DMS114 treated with DMSO at 0.1 percent for 48 hours (cell line): ENCODE measurements around the gene KCNF1.
"Not testable (repeated sequence)": the region's sequence is repeated elsewhere in the genome, so short reads cannot be mapped to it uniquely, and the experiment has no call there.

Source experiments
- DNase-seq: peaks from one replicate; lab custom pipeline; 2025; ENCODE audit not compliant: unreplicated experiment; lab: John Stamatoyannopoulos, UW

KCNF1 gene

GRCh38 chr2:10935953-10936942, 24.5 kb downstream of the KCNF1 start:
- DNase-seq: no peak

- no peak for DNase-seq
These were observed 27.3 kb downstream of the KCNF1 start for GRCh38 chr2:10939058-10939457.

- no peak for DNase-seq
These were observed 28.9 kb downstream of the KCNF1 start for GRCh38 chr2:10940596-10940995.

DNA sequence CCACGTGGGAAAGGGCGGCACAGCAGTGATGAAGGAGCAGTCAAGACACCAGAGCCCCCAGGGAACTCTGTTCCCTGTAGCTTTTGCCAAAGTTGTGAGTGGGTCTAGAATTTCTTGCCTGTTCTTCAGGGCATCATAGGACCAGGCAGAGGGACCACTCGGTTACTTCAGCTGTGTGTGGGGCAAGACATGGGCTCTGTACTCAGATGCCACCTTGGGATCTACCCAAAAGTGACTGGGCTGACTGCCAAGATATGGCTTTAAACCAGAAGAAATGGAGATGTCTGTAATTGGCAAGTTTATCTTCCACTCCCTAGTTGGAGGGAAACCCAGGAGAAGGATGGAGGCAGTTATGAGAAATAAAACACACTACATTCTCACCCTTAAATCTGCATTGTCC, 29.6 kb downstream of the KCNF1 start:
- no peak for DNase-seq

- no peak for DNase-seq
These were observed 33.1 kb downstream of the KCNF1 start for GRCh38 chr2:10944799-10945198.

GRCh38 chr2:10946394-10946793, 34.7 kb downstream of the KCNF1 start:
- DNase-seq: no peak

DNA sequence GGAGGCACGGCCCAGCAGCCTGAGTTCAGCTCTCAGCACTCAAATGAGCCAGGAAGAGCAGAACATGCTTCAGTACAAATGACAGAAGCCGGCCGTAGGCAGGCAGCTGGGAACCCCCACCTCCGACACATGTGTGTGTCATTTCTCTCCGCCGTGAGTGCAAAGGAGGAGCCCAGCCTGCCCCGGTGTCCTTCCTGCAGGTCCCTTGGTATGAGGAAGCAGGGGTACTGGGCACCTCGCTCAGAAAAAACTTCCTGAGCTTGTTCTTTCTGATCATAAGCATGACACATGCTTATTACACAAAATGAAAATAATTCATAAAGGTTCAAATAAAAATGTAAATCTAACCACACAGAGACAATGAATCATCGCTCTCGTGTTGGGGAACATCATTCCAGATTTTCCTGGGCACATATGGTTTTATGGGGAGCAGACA, 35.3 kb downstream of the KCNF1 start:
- no peak for DNase-seq

- DNase-seq: no peak
These were observed 35.9 kb downstream of the KCNF1 start for GRCh38 chr2:10947446-10948187.

- no peak for DNase-seq
These were observed 36.4 kb downstream of the KCNF1 start for GRCh38 chr2:10948188-10948564.

DNA sequence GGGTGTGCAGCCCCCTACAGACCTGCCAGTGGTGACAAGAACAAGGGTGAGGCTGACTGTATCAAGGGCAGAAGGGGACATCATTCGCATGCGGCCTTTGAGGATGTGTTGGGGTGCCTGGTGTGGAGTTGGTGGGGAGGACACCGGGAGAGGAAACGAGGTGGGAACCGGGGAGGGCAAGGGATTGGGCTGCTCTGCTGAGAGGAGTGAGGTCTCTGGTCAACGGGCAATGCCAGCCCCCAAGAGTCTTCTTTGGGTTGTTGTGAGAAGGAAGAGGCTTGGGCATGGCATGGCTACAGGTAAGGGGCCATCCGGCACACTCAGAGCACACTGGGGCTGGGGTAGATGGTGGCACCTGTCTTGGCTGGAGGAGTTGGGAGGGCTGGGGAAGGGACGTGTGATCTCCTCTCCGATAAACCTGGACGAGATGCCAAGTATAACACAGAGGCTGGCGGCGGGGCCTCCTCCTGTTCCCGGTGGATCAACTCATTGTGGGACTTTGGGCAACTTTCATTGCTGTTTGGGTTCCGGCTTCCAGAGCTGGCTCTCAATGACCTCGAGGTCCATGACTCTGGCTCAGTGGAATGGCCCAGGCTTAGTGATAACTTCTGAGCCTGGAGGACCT, 37.0 kb downstream of the KCNF1 start:
- DNase-seq: no peak

DNA sequence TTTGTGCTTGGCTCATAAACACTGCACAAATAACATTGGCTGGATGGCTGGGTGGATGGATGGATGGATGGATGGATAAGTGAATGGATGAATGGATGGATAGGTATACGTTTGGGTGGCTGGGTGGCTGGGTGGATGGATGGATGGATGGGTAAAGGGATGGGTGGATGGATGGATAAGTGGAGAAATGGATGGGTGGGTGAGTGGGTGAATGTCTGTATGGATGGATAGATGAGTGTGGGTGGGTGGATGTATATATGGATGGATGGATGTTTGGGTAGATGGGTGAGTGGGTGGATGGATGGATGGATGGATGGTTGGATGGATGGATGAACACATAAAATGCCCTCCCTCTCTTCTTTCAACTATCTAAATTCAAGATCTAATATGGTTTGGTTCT, 38.1 kb downstream of the KCNF1 start:
- DNase-seq: no peak

GRCh38 chr2:10951558-10952414, 40.1 kb downstream of the KCNF1 start:
- DNase-seq: no peak

GRCh38 chr2:10954416-10954815, 42.7 kb downstream of the KCNF1 start:
- no peak for DNase-seq

- no peak for DNase-seq
These were observed 43.4 kb downstream of the KCNF1 start for GRCh38 chr2:10954856-10955818.

DNA sequence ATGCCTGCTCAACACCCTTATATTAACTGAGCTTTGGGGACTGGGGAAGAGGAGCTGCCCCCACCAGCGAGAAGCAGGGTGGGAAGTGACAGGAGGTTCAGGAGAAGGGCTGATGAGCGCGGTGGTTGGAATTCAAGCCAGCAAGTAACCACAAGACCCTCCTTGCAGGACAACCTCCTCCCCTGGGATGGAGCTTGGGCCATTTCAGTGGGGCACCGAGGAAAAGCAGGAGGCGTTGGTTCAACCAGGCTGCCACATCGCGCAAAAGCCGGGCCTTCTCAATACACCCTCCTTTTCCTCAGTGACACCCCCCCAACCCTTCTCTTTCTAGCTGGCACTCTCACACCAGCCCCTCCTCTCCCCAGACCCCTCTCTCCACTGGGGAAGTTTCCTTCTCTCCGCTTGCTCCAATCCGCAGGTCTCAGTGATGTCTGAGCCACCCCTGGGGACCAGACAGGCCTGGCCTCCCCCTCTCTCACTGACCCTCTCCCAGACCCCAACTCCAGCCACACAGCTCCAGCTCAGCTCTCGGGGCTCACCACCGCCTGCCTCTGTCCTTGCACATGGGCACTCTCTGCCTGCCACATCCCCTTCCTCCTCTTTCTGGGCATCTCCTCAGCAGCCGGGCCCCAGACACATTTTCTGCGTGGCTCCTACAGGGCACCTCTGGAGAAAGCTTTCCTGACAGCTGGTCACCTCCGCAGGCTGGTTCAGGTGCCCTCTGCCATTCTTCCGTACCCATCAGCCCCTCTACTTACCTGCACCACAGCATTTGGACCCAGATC, 44.5 kb downstream of the KCNF1 start:
- DNase-seq: no peak

DNA sequence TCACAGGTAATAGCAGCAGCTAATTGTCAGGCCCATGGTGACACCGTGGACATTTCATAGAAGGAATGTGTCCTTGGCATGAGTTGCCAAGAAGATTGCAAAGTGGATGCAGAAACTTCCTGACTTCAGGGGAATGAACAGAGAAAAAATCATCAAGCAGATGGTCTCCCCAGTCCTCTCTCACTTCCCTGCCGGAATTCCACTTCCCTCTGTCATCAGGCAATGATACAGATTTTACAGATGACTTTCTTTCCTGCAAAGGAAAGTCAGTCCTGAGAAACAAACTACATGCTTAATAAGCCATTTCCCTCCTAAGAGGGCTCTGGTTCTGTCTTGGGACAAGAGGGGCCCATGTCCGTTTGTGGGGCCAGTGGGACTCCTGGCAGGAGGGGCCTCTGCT, 45.7 kb downstream of the KCNF1 start:
- no peak for DNase-seq

DNA sequence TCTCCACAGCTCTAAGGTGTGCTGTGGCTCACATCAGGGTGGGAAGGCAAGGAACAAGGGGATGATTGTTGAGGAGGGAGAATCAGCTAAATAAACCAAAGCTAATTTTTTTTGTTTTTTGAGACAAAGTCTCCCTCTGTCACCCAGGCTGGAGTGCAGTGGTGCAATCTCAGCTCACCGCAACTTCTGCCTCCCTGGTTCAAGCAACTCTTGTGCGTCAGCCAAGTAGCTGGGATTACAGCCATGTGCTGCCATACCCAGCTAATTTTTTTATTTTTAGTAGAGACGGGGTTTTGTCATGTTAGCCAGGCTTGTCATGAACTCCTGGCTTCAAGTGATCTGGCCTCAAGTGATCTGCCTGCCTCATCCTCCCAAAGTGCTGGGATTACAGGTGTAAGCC, 46.7 kb downstream of the KCNF1 start:
- DNase-seq: not testable (repeated sequence)

- no peak for DNase-seq
These were observed 49.1 kb downstream of the KCNF1 start for GRCh38 chr2:10960606-10961489.
